Measurements from ENCODE around the gene SASH3. TPM values are rescaled to one million over a fixed set of nuclear protein-coding genes. Genes with fewer than 3 reads are reported as not detected.

The SASH3 gene
- total RNA-seq, 1 donor from 2014 or later, result 2.9 TPM

Other genes with a start within 250 kb of the SASH3 start
- 12.3 TPM for gene OCRL, start 239.7 kb upstream of the SASH3 start, total RNA-seq (ENCODE audit: insufficient read depth, low replicate concordance)
- 1.2 TPM for gene APLN, start 125.0 kb upstream of the SASH3 start, total RNA-seq (ENCODE audit: insufficient read depth, low replicate concordance)
- gene XPNPEP2, start 41.0 kb upstream of the SASH3 start, total RNA-seq (ENCODE audit: insufficient read depth, low replicate concordance), result 0.24 TPM
- 8.9 TPM for gene ZDHHC9, start 63.9 kb downstream of the SASH3 start, total RNA-seq (ENCODE audit: insufficient read depth, low replicate concordance)
- 9.6 TPM for gene UTP14A, start 126.2 kb downstream of the SASH3 start, total RNA-seq (ENCODE audit: insufficient read depth, low replicate concordance)
- gene BCORL1, start 202.7 kb downstream of the SASH3 start, total RNA-seq (ENCODE audit: insufficient read depth, low replicate concordance), result 1.4 TPM